ENCODE measurements around the gene ABHD17C.

GRCh38 chr15:80698676-80699075 lies 3.6 kb downstream of the ABHD17C start:
- TF ChIP-seq EZH2 (IDR thresholded peaks at IDR 0.05; ENCODE audit: insufficient read depth, poor library complexity, severe bottlenecking), result no peak
- TF ChIP-seq EZH2phosphoT487 (IDR thresholded peaks at IDR 0.05; ENCODE audit: insufficient read depth, low read depth), result no peak

All from GM23248 (cell line).